Muscle layer of duodenum (tissue), 2 donors: Measurements from ENCODE around the gene ETFBKMT.
"Not testable (repeated sequence)": the region's sequence is repeated elsewhere in the genome, so short reads cannot be mapped to it uniquely, and the experiment has no call there.

Experiments
- H3K27ac ChIP-seq: one replicate; pipeline ENCODE4 v1.7.0; 2013; ENCODE audit warnings: mild to moderate bottlenecking, low read length
- H3K27me3 ChIP-seq: one replicate; pipeline ENCODE4 v1.7.0; 2013; ENCODE audit warnings: low read depth, mild to moderate bottlenecking, control low read depth, low read length
- H3K36me3 ChIP-seq, 2 donors: one replicate each; pipeline ENCODE4 v1.7.0; 2013; ENCODE audit warnings: low read length in 2 of 2, control low read depth in 1 of 2, mild to moderate bottlenecking in 1 of 2; ENCODE audit not compliant: insufficient read depth in 2 of 2, control insufficient read depth in 1 of 2
- H3K4me1 ChIP-seq, 2 donors: one replicate each; pipeline ENCODE4 v1.7.0; 2013; ENCODE audit warnings: low read length in 2 of 2, mild to moderate bottlenecking in 2 of 2, control low read depth in 1 of 2, moderate library complexity in 1 of 2; ENCODE audit not compliant: insufficient read depth in 2 of 2, control insufficient read depth in 1 of 2
- H3K4me3 ChIP-seq, 2 donors: one replicate each; pipeline ENCODE4 v1.7.0; 2013; ENCODE audit warnings: low read length in 2 of 2, low read depth in 1 of 2, mild to moderate bottlenecking in 1 of 2
- H3K9me3 ChIP-seq, 2 donors: one replicate each; pipeline ENCODE4 v1.7.0; 2013; ENCODE audit warnings: low read length in 2 of 2, control low read depth in 1 of 2, mild to moderate bottlenecking in 1 of 2; ENCODE audit not compliant: control insufficient read depth in 1 of 2
- donor health status: healthy.

Gene ETFBKMT

GRCh38 chr12:31658471-31659086 lies 909 bp upstream of the ETFBKMT start:
- H3K27ac ChIP-seq: peak overlapping the region; percentile 99
- no peaks in the 10 kb centered on the region for H3K9me3 ChIP-seq
- peaks cover 0 to 13% of the 10 kb centered on the region in 2 donors for H3K36me3 ChIP-seq
- no peaks in the 10 kb centered on the region for H3K27me3 ChIP-seq
- H3K4me1 ChIP-seq: no peaks in the 10 kb centered on the region
- peak overlapping the region; percentile 77 to 100 for H3K4me3 ChIP-seq

- H3K36me3 ChIP-seq: peaks cover 0 to 13% of the 10 kb centered on the region in 2 donors
- H3K4me3 ChIP-seq: no peak overlapping the region
- H3K27ac ChIP-seq: no peak overlapping the region
- H3K9me3 ChIP-seq: no peaks in the 10 kb centered on the region
- no peaks in the 10 kb centered on the region for H3K27me3 ChIP-seq
- no peaks in the 10 kb centered on the region for H3K4me1 ChIP-seq
Observed at GRCh38 chr12:31662176-31662849, 2.8 kb downstream of the ETFBKMT start.

- Histone ChIP-seq H3K36me3 (peaks cover 0 to 16% of the 10 kb centered on the region in 2 donors), H3K27ac (no peak overlapping the region), H3K4me1 (no peaks in the 10 kb centered on the region), H3K27me3 (no peaks in the 10 kb centered on the region), H3K9me3 (no peaks in the 10 kb centered on the region), H3K4me3 (no peak overlapping the region)
Observed at GRCh38 chr12:31663576-31663975, 4.1 kb downstream of the ETFBKMT start.

- H3K36me3 ChIP-seq: peaks cover 0 to 20% of the 10 kb centered on the region in 2 donors
- no peak overlapping the region for H3K4me3 ChIP-seq
- H3K27me3 ChIP-seq: no peaks in the 10 kb centered on the region
- H3K4me1 ChIP-seq: no peaks in the 10 kb centered on the region
- H3K9me3 ChIP-seq: peaks cover 4% of the 10 kb centered on the region in 2 donors
- no peak overlapping the region for H3K27ac ChIP-seq
Observed at GRCh38 chr12:31664038-31664437, 4.5 kb downstream of the ETFBKMT start.

GRCh38 chr12:31669020-31669419 lies 9.5 kb downstream of the ETFBKMT start:
- H3K36me3 ChIP-seq: peaks cover 0 to 25% of the 10 kb centered on the region in 2 donors
- H3K4me1 ChIP-seq: no peaks in the 10 kb centered on the region
- H3K27me3 ChIP-seq: no peaks in the 10 kb centered on the region
- H3K27ac ChIP-seq: no peak overlapping the region
- H3K4me3 ChIP-seq: no peak overlapping the region
- peaks cover 8 to 9% of the 10 kb centered on the region in 2 donors for H3K9me3 ChIP-seq

- H3K4me3 ChIP-seq, H3K27me3 ChIP-seq, H3K27ac ChIP-seq, H3K9me3 ChIP-seq, H3K4me1 ChIP-seq: not testable (repeated sequence)
- peaks cover 0 to 25% of the 10 kb centered on the region in 2 donors for H3K36me3 ChIP-seq
Observed at GRCh38 chr12:31669582-31669981, 10.1 kb downstream of the ETFBKMT start.

GRCh38 chr12:31672521-31672920 lies 13.0 kb downstream of the ETFBKMT start:
- peaks cover 0 to 25% of the 10 kb centered on the region in 2 donors for H3K36me3 ChIP-seq

GRCh38 chr12:31682136-31682962 lies 22.9 kb downstream of the ETFBKMT start:
- Histone ChIP-seq H3K4me1 (no peaks in the 10 kb centered on the region), H3K4me3 (no peak overlapping the region), H3K36me3 (peaks cover 0 to 16% of the 10 kb centered on the region in 2 donors), H3K27ac (no peak overlapping the region), H3K27me3 (no peaks in the 10 kb centered on the region), H3K9me3 (peaks cover 0 to 8% of the 10 kb centered on the region in 2 donors)

More at GRCh38 chr12:31672521-31672920, 13.0 kb downstream of the ETFBKMT start:
- H3K9me3 ChIP-seq: peaks cover 8 to 9% of the 10 kb centered on the region in 2 donors
- no peak overlapping the region for H3K27ac ChIP-seq
- no peaks in the 10 kb centered on the region for H3K27me3 ChIP-seq
- no peaks in the 10 kb centered on the region for H3K4me1 ChIP-seq
- H3K4me3 ChIP-seq: no peak overlapping the region

GRCh38 chr12:31685801-31686200 lies 26.3 kb downstream of the ETFBKMT start:
- H3K4me1 ChIP-seq: no peaks in the 10 kb centered on the region
- H3K9me3 ChIP-seq: peaks cover 0 to 8% of the 10 kb centered on the region in 2 donors
- no peak overlapping the region for H3K4me3 ChIP-seq
- peaks cover 0 to 27% of the 10 kb centered on the region in 2 donors for H3K36me3 ChIP-seq
- no peak overlapping the region for H3K27ac ChIP-seq
- H3K27me3 ChIP-seq: no peaks in the 10 kb centered on the region

GRCh38 chr12:31687101-31687527 lies 27.6 kb downstream of the ETFBKMT start:
- Histone ChIP-seq H3K27ac (no peak overlapping the region), H3K9me3 (peaks cover 0 to 8% of the 10 kb centered on the region in 2 donors), H3K27me3 (no peaks in the 10 kb centered on the region), H3K4me3 (no peak overlapping the region), H3K36me3 (peaks cover 0 to 27% of the 10 kb centered on the region in 2 donors), H3K4me1 (no peaks in the 10 kb centered on the region)

GRCh38 chr12:31689921-31690320 lies 30.4 kb downstream of the ETFBKMT start:
- H3K36me3 ChIP-seq: peaks cover 0 to 29% of the 10 kb centered on the region in 2 donors
- not testable (repeated sequence) for H3K4me3 ChIP-seq, H3K4me1 ChIP-seq, H3K27me3 ChIP-seq, H3K9me3 ChIP-seq, H3K27ac ChIP-seq
